Heart left ventricle (tissue), 13 donors: ENCODE measurements around the gene PTRH2.

Source experiments
- CTCF ChIP-seq, 12 donors: fragments of 200-600 bp; sonication (generic) in 4 of 12; IDR thresholded peaks; one replicate each; pipeline versions ENCODE4 v1.5.0 to v1.8.0; 2018 to 2022; ENCODE audit warnings: antibody characterized with exemption in 12 of 12, mild to moderate bottlenecking in 5 of 12
- POLR2A ChIP-seq, 2 donors: fragments of 450-650 bp; IDR thresholded peaks; one replicate each; pipeline ENCODE4 v1.6.1; 2017; ENCODE audit warnings: antibody characterized with exemption in 2 of 2, mild to moderate bottlenecking in 2 of 2, moderate library complexity in 2 of 2
- donor health status: ischemic (EF 13 %, LVEDD 7.1; RV severe dilation, severe dysfunction).
- donor health status: DM: no; HTN: yes; CAD: no.
- donor health status: DM: no; HTN: no; CAD: no.
- donor health status: ischemic (EF 25% LVEDD 6.9; RV normal size, moderate dysfunction).
- donor health status: ischemic (EF 25% LVEDD 5.7; RV mildly dilated, moderate dysfunction).
- donor health status: ischemic (EF 35%, LVEDD 5.7; RV mildly dilated, moderate dysfunction).
- donor health status: nonischemic (EF 11% LVEDD 7.7; RV severe dilation, severe dysfunction).
- donor health status: DM: yes; HTN: yes; CAD: no.
- donor health status: PGD.
- donor health status: ischemic (EF 29% LVEDD 5.4; RV normal size, mild dysfunction).
- donor health status: nonischemic (EF 23%, LVEDD 6.1; RV moderate dilation, normal function).

GRCh38 chr17:59723607-59724006, 16.4 kb upstream of the PTRH2 start:
- TF ChIP-seq CTCF (IDR thresholded peaks at IDR 0.05) (no peak), POLR2A (IDR thresholded peaks at IDR 0.05) (no peak)
